ENCODE results near the gene ABCC1.

- TF ChIP-seq CTCF (conservative IDR thresholded peaks at IDR 0.05) (no peak), ZFX (IDR thresholded peaks at IDR 0.05) (no peak)
Observed at GRCh38 chr16:16186820-16187219, 237.4 kb downstream of the ABCC1 start.
